ENCODE results near the gene OGFOD1. TPM values are rescaled to one million over a fixed set of nuclear protein-coding genes. Genes with fewer than 3 reads are reported as not detected.
A peak's percentile ranks its signal among the peaks of the same experiment; 100 is the strongest.

Gene OGFOD1
- total and polyA plus RNA-seq, 9 of the 15 experiments (the other 6 are each of a cell fraction or from before 2014, with no cell fraction given), result 60.4 to 134 (median 85.8) TPM

GRCh38 chr16:56519459-56520250, 68.3 kb downstream of the OGFOD1 start, which contains the start of gene BBS2 (continued):
- 0 out of 2 replicates have a peak, but pooled peaks have one; percentile 31 for TF ChIP-seq AFF4 (CRISPR knock-in tag; IDR thresholded peaks at IDR 0.05)
- TF ChIP-seq ILK (tag; IDR thresholded peaks at IDR 0.05; ENCODE audit: borderline replicate concordance, low read depth), result no peak
- TF ChIP-seq ZNF444 (CRISPR knock-in tag; IDR thresholded peaks at IDR 0.05), result no peak
- no peak for TF ChIP-seq TAF9B (IDR thresholded peaks at IDR 0.05; ENCODE audit: partially characterized antibody)
- TF ChIP-seq HMG20B (CRISPR knock-in tag; IDR thresholded peaks at IDR 0.05), result no peak
- peak; percentile 71; the same call in 1 of the 2 replicates for TF ChIP-seq ZBTB17 (CRISPR knock-in tag; IDR thresholded peaks at IDR 0.05)
- TF ChIP-seq VEZF1 (CRISPR knock-in tag; IDR thresholded peaks at IDR 0.05), result no peak
- TF ChIP-seq OTX1 (CRISPR knock-in tag; IDR thresholded peaks at IDR 0.05), result no peak
- no peak for TF ChIP-seq ZNF165 (CRISPR knock-in tag; IDR thresholded peaks at IDR 0.05; ENCODE audit: borderline replicate concordance)
- TF ChIP-seq GABPA (tag; conservative IDR thresholded peaks at IDR 0.05; ENCODE audit: low read depth), result no peak
- no peak for TF ChIP-seq PHF21A (IDR thresholded peaks at IDR 0.05; ENCODE audit: borderline replicate concordance, low read depth)
- TF ChIP-seq TSHZ1 (CRISPR knock-in tag; IDR thresholded peaks at IDR 0.05), result no peak
- TF ChIP-seq BRF2 (IDR thresholded peaks at IDR 0.05; ENCODE audit: borderline replicate concordance, insufficient read depth, insufficient read length), result no peak
- no peak for TF ChIP-seq NEUROD1 (IDR thresholded peaks at IDR 0.05; ENCODE audit: borderline replicate concordance, low read depth, low read length, partially characterized antibody)
- no peak for TF ChIP-seq MEF2A (IDR thresholded peaks at IDR 0.05; ENCODE audit: control insufficient read depth, low read depth, low read length)
- TF ChIP-seq STAT5A (IDR thresholded peaks at IDR 0.05; ENCODE audit: borderline replicate concordance, low read length), result no peak
- TF ChIP-seq SREBF2 (CRISPR knock-in tag; IDR thresholded peaks at IDR 0.05), result no peak
